ENCODE results near the gene NLRP3.

DNA sequence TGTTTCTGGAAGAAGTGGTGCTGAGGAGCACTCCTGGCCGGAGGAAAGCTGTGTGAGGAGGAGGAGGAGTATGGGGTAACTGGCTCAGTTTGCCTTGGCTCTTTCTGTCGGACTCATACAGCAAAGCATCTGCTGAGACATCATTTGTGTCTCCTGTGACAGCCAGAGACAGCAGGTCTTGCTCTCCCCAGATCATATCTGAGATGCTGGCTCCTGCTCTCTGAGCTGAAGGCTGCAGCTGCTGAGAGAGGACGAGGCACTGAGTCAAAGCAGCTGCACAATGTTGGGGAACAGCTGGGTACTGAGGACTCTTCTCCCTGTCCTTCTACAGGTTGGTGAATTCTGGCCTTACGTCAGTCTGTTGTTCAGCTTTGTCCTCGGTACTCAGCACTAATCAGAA lies 27.7 kb downstream of the NLRP3 start:
- no peak for TF ChIP-seq ZFX (IDR thresholded peaks at IDR 0.05; ENCODE audit: borderline replicate concordance)
- TF ChIP-seq, protein P1, sequence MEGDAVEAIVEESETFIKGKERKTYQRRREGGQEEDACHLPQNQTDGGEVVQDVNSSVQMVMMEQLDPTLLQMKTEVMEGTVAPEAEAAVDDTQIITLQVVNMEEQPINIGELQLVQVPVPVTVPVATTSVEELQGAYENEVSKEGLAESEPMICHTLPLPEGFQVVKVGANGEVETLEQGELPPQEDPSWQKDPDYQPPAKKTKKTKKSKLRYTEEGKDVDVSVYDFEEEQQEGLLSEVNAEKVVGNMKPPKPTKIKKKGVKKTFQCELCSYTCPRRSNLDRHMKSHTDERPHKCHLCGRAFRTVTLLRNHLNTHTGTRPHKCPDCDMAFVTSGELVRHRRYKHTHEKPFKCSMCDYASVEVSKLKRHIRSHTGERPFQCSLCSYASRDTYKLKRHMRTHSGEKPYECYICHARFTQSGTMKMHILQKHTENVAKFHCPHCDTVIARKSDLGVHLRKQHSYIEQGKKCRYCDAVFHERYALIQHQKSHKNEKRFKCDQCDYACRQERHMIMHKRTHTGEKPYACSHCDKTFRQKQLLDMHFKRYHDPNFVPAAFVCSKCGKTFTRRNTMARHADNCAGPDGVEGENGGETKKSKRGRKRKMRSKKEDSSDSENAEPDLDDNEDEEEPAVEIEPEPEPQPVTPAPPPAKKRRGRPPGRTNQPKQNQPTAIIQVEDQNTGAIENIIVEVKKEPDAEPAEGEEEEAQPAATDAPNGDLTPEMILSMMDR (IDR thresholded peaks at IDR 0.05), result no peak
